ENCODE data around the gene POLG. TPM values are rescaled to one million over a fixed set of nuclear protein-coding genes. Genes with fewer than 3 reads are reported as not detected.

Gene POLG
- total and polyA plus RNA-seq, 2 of the 4 experiments (the other 2 are of a cell fraction) = 19.9 to 30.6 TPM

GRCh38 chr15:89364341-89364740, 29.7 kb upstream of the POLG start:
- H2BK20ac ChIP-seq (ENCODE audit: low read depth, low read length) = no peak overlapping the region
- no peak overlapping the region for H3K4ac ChIP-seq (ENCODE audit: low read depth, low read length)
- no peak overlapping the region for H2AK9ac ChIP-seq (replicated peaks; ENCODE audit: low read depth, low read length, poor library complexity)
- 17% methylated on average over 1 of the region's 6 CpGs; no CpG with 5 or more reads in 1 of the 2 experiments for WGBS, 2 experiments (ENCODE audit: extremely low coverage in 2 of 2, insufficient read length in 1 of 2)
- no peak overlapping the region for H2BK5ac ChIP-seq (ENCODE audit: low read depth, low read length, poor library complexity, severe bottlenecking)
- H4K8ac ChIP-seq (ENCODE audit: low read depth in 2 of 2, low read length in 2 of 2) = no peak overlapping the region
- BruUV-seq (replicated peaks) = no TSS peak
- no peak overlapping the region for H3K14ac ChIP-seq (replicated peaks; ENCODE audit: low read depth, low read length)
- intact Hi-C loops (cut with micrococcal nuclease) (no loop called here), in situ Hi-C loops (cut with MboI; ENCODE audit: low sequenced_read_pairs) (loop anchor here (5.0 kb wide), 1 partner anchor 68 kb away; no protein-coding TSS in a partner anchor), dilution Hi-C loops (cut with HindIII; ENCODE audit: low sequenced_read_pairs, unreplicated experiment) (no loop called here)
- H3K4me1 ChIP-seq (ENCODE audit: control insufficient read depth, insufficient read depth, low read length) = no peaks in the 10 kb centered on the region
- no peak overlapping the region for H2AK5ac ChIP-seq (ENCODE audit: low read depth, low read length)
- peaks cover 6% of the 10 kb centered on the region; the same call in 1 of the 2 replicates for H4K20me1 ChIP-seq (ENCODE audit: insufficient read depth, low read length)
- no peaks in the 10 kb centered on the region; the same call in none of the 2 replicates for H3K9me3 ChIP-seq (ENCODE audit: control insufficient read depth, insufficient read depth, low read length)
- no peak overlapping the region for H3K18ac ChIP-seq (ENCODE audit: low read depth, low read length)
- no peak for ATAC-seq (ENCODE audit: low read depth)
- no peaks in the 10 kb centered on the region for H3K36me3 ChIP-seq (ENCODE audit: control insufficient read depth, insufficient read depth, low read length)
- no peak overlapping the region for H3K4me3 ChIP-seq (ENCODE audit: insufficient read depth, low read depth, low read length)
- no peak overlapping the region for H3K9ac ChIP-seq (ENCODE audit: low read depth, low read length)
- H2AFZ ChIP-seq (replicated peaks; ENCODE audit: low read length, poor library complexity) = no peak overlapping the region
- H4K5ac ChIP-seq (ENCODE audit: low read depth, low read length) = no peak overlapping the region
- no peak overlapping the region for H3K23ac ChIP-seq (ENCODE audit: low read depth, low read length)
- peaks cover 94% of the 10 kb centered on the region for H3K27me3 ChIP-seq (ENCODE audit: control insufficient read depth, insufficient read depth, low read length)
- H3K79me1 ChIP-seq (ENCODE audit: low read depth in 1 of 2, low read length in 2 of 2) = no peaks in the 10 kb centered on the region
- no peak overlapping the region for H2BK15ac ChIP-seq (ENCODE audit: low read depth, low read length)
- TF ChIP-seq NFE2L2 (IDR thresholded peaks at IDR 0.05; ENCODE audit: low read depth, low read length) (no peak), MAFK (IDR thresholded peaks at IDR 0.05; ENCODE audit: low read depth, low read length) (no peak), RFX5 (IDR thresholded peaks at IDR 0.05; ENCODE audit: low read depth, low read length) (no peak), RCOR1 (IDR thresholded peaks at IDR 0.05; ENCODE audit: insufficient replicate concordance, low read length) (no peak), CEBPB (IDR thresholded peaks at IDR 0.05; ENCODE audit: low read depth, low read length) (no peak), SMC3 (IDR thresholded peaks at IDR 0.05; ENCODE audit: low read depth, low read length) (no peak), USF2 (IDR thresholded peaks at IDR 0.05; ENCODE audit: low read depth, low read length) (no peak), FOS (IDR thresholded peaks at IDR 0.05; ENCODE audit: low read depth, low read length) (no peak), CHD1 (IDR thresholded peaks at IDR 0.05; ENCODE audit: low read depth, low read length) (no peak), ELK1 (IDR thresholded peaks at IDR 0.05; ENCODE audit: borderline replicate concordance, low read depth, low read length) (no peak), RAD21 (IDR thresholded peaks at IDR 0.05; ENCODE audit: low read length) (no peak)
- no peak overlapping the region for H2BK120ac ChIP-seq (ENCODE audit: low read depth, low read length)
- DNase-seq = no peak
- no peak overlapping the region for H3K56ac ChIP-seq (ENCODE audit: extremely low read depth, insufficient read depth, low read length)
- no peak overlapping the region for H4K91ac ChIP-seq (ENCODE audit: insufficient read depth, low read depth, low read length)
- no peaks in the 10 kb centered on the region for H3K9me1 ChIP-seq (ENCODE audit: insufficient read depth, low read length)
- ChIA-PET CTCF (interaction anchor here (0.6 to 1.4 kb wide), 2 partner anchors 8 to 135 kb away, joined by 3 read pairs; no protein-coding TSS in a partner anchor), POLR2A (ENCODE audit: unreplicated experiment) (no interaction called here)
- no peak overlapping the region for H3K4me2 ChIP-seq (ENCODE audit: low read depth, low read length)
- H3K27ac ChIP-seq (ENCODE audit: insufficient read depth, low read length) = no peak overlapping the region

Measured in IMR-90 (cell line).